ENCODE results near the gene NUP188.

DNA sequence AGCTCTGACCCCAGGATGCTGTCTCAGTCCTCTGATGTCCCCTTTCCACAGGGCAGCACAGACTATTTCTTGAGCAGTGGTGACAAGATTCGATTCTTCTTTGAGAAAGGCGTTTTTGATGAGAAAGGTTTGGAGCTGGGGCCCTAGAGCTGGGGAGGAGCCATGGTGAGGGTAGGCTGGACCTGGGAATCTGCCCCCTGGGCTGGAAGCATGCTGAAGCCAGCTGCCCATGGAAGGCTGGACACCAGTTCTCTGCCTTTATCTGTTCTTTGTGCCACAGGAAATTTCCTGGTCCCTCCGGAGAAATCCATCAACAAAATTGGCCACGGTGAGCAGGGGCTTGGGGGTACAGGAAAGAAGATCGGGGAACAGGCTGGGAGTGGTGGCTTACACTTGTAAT, 13.8 kb upstream of the NUP188 start:
- TF ChIP-seq, protein P1, sequence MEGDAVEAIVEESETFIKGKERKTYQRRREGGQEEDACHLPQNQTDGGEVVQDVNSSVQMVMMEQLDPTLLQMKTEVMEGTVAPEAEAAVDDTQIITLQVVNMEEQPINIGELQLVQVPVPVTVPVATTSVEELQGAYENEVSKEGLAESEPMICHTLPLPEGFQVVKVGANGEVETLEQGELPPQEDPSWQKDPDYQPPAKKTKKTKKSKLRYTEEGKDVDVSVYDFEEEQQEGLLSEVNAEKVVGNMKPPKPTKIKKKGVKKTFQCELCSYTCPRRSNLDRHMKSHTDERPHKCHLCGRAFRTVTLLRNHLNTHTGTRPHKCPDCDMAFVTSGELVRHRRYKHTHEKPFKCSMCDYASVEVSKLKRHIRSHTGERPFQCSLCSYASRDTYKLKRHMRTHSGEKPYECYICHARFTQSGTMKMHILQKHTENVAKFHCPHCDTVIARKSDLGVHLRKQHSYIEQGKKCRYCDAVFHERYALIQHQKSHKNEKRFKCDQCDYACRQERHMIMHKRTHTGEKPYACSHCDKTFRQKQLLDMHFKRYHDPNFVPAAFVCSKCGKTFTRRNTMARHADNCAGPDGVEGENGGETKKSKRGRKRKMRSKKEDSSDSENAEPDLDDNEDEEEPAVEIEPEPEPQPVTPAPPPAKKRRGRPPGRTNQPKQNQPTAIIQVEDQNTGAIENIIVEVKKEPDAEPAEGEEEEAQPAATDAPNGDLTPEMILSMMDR (conservative IDR thresholded peaks at IDR 0.05 in 1 of 2, IDR thresholded peaks at IDR 0.05 in 1 of 2; ENCODE audit: low read depth in 1 of 2, low read length in 2 of 2): no peak
- no peak for TF ChIP-seq EZH2 (IDR thresholded peaks at IDR 0.05; ENCODE audit: low read length, missing control alignments)
